Peyer's patch (tissue), 4 donors: ENCODE measurements around the gene FRMD8. TPM values are rescaled to one million over a fixed set of nuclear protein-coding genes. Genes with fewer than 3 reads are reported as not detected.
A peak's percentile ranks its signal among the peaks of the same experiment; 100 is the strongest.

Source experiments
- DNase-seq, 3 donors: peaks; one replicate each; pipeline ENCODE4 v3.0.0-alpha.2; 2017 to 2019
- H3K27ac ChIP-seq, 4 donors: fragments of 200-600 bp; sonication (generic); one replicate each; pipeline ENCODE4 v1.5.1; 2016 to 2019
- H3K27me3 ChIP-seq, 2 donors: fragments of 200-600 bp; sonication (generic); one replicate each; pipeline ENCODE4 v1.5.1; 2019
- H3K36me3 ChIP-seq, 3 donors: fragments of 200-600 bp; sonication (generic); one replicate each; pipeline ENCODE4 v1.5.1; 2016 to 2019
- H3K4me1 ChIP-seq, 4 donors: fragments of 200-600 bp; sonication (generic); one replicate each; pipeline ENCODE4 v1.5.1; 2016 to 2019
- H3K4me3 ChIP-seq, 4 donors: fragments of 200-600 bp; sonication (generic); 1 replicate in 3 of 4; 2 replicates in 1 of 4; pipeline ENCODE4 v1.5.1; 2016 to 2019; ENCODE audit warnings: mild to moderate bottlenecking in 1 of 4
- H3K9me3 ChIP-seq, 4 donors: fragments of 200-600 bp; sonication (generic); one replicate each; pipeline ENCODE4 v1.5.1; 2016 to 2019; ENCODE audit warnings: mild to moderate bottlenecking in 1 of 4
- POLR2A ChIP-seq, 2 donors: fragments of 450-650 bp; IDR thresholded peaks; one replicate each; pipeline ENCODE4 v1.5.1; 2017; ENCODE audit warnings: antibody characterized with exemption in 2 of 2, mild to moderate bottlenecking in 2 of 2, moderate library complexity in 2 of 2
- total RNA-seq, 4 donors: library from RNA; depleted of rRNA; stranded (reverse); fragments of >200 nt; gene quantifications; one replicate each; pipeline ENCODE4 v1.1.0, GENCODE V29; 2016
- TF ChIP-seq, protein P1 (sequence below), 6 experiments: fragments of 450-650 bp in 4 of 6; fragments of 200-600 bp in 2 of 6; sonication (generic) in 1 of 6; IDR thresholded peaks; one replicate each; pipeline ENCODE4 v1.5.1; 2017 to 2019; ENCODE audit warnings: antibody characterized with exemption in 6 of 6, mild to moderate bottlenecking in 3 of 6, moderate library complexity in 1 of 6

FRMD8 gene
- total RNA-seq, 4 donors from 2014 or later: 51.2 to 115 (median 102) TPM

DNA sequence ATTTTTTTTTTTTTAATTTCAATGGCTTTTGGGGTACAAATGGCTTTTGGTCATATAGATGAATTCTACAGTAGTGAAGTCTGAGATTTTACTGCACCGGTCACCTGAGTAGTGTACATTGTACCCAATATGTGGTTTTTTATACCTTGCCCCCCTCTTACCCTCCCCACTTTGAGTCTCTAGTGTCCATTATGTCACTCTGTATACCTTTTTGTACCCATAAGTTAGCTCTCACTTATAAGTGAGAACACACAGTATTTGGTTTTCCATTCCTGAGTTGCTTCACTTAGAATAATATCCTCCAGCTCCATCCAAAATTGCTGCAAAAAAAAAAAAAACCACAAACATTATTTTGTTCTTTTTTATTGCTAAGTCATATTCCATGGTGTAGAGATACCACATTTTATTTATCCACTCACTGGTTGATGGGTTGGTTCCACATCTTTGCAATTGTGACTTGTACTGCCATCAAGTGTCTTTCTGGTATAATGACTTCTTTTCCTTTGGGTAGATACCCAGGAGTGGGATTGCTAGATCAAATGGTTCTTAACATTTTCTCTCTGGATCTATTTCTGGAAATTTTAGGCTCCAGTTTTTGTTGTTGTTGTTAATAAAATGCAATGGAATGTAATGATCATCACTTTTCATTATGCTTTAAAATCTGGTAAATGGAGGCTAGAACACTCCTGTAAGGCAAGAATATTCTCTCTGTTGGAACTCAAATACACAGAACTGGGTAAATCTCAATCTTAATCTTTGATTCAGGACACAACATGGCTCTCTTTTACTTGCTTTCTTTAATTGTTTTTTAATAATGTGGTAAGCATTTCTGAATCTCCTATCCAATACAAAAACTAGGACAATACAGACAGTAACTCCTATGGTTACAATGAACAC lies 46.5 kb downstream of the FRMD8 start:
- TF ChIP-seq, protein P1, sequence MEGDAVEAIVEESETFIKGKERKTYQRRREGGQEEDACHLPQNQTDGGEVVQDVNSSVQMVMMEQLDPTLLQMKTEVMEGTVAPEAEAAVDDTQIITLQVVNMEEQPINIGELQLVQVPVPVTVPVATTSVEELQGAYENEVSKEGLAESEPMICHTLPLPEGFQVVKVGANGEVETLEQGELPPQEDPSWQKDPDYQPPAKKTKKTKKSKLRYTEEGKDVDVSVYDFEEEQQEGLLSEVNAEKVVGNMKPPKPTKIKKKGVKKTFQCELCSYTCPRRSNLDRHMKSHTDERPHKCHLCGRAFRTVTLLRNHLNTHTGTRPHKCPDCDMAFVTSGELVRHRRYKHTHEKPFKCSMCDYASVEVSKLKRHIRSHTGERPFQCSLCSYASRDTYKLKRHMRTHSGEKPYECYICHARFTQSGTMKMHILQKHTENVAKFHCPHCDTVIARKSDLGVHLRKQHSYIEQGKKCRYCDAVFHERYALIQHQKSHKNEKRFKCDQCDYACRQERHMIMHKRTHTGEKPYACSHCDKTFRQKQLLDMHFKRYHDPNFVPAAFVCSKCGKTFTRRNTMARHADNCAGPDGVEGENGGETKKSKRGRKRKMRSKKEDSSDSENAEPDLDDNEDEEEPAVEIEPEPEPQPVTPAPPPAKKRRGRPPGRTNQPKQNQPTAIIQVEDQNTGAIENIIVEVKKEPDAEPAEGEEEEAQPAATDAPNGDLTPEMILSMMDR (IDR thresholded peaks at IDR 0.05): peak in 5 of 6 experiments; percentile 27 to 60 (median 45)
- peak in 1 of 2 donors; percentile 22 for TF ChIP-seq POLR2A (IDR thresholded peaks at IDR 0.05)
- DNase-seq: no peak
- Histone ChIP-seq H3K4me3 (no peak overlapping the region), H3K4me1 (peaks cover 0 to 60% (median 14%) of the 10 kb centered on the region in 4 donors), H3K36me3 (peaks cover 0 to 40% (median 0%) of the 10 kb centered on the region in 3 donors), H3K27me3 (no peaks in the 10 kb centered on the region), H3K27ac (peak overlapping the region in 3 of 4 donors; percentile 17 to 26 (median 24)), H3K9me3 (no peaks in the 10 kb centered on the region)

DNA sequence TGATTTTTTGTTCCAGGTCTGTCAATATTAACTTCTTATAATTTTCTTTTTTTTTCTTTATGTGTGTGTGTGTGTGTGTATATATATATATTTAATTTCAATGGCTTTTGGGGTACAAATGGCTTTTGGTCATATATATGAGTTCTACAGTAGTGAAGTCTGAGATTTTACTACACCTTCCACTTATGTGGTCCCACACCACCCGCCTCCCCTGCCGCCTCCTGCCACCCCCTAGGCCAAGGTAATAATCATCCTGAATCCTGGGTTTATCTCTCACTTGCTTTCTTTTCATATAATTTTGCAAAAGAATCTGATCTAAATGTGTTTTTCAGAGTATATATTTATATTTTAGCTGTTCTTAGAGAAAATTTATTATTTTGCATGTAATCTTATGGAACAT lies 47.2 kb downstream of the FRMD8 start:
- H3K4me3 ChIP-seq: no peak overlapping the region
- H3K36me3 ChIP-seq: peaks cover 0 to 46% (median 0%) of the 10 kb centered on the region in 3 donors
- no peaks in the 10 kb centered on the region for H3K9me3 ChIP-seq
- H3K4me1 ChIP-seq: peaks cover 0 to 53% (median 13%) of the 10 kb centered on the region in 4 donors
- H3K27ac ChIP-seq: peak overlapping the region in 1 of 4 donors; percentile 24
- peak in 2 of 3 donors; percentile 15 to 33 for DNase-seq
- H3K27me3 ChIP-seq: no peaks in the 10 kb centered on the region
- TF ChIP-seq POLR2A (IDR thresholded peaks at IDR 0.05): no peak

DNA sequence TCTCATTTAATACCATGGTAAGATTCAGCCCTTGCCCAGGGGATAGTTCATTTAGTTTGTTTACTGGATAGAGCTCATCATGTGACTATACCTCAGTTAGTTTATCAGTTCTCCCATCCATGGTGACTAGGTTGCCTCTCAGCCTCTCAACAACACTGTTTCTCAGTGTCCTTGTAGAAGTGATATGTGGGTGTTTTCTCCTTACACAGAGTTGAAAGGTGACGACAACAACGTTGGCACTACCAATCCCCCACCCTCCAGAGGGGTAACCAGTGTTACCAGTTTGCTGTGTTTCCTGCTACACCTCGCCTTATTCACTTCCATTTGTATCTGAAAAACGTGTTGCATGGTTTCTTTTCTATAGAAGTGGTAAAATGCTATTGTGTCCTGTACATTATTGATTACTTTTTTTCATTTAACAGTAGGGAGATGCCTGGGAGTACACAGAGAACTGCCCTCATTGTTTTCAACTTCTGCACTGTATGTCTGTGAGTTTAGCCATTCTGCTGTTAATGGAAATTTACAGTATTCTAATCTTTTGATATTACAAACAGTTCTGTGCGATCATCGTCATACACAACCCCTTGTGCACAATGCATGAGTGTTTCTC lies 47.7 kb downstream of the FRMD8 start:
- DNase-seq: peak in 1 of 3 donors; percentile 12
- no peaks in the 10 kb centered on the region for H3K27me3 ChIP-seq
- no peaks in the 10 kb centered on the region for H3K9me3 ChIP-seq
- H3K27ac ChIP-seq: peak overlapping the region in 2 of 4 donors; percentile 11
- no peak overlapping the region for H3K4me3 ChIP-seq
- TF ChIP-seq, protein P1 (IDR thresholded peaks at IDR 0.05): no peak
- TF ChIP-seq POLR2A (IDR thresholded peaks at IDR 0.05): peak; percentile 12 to 37
- peaks cover 0 to 50% (median 13%) of the 10 kb centered on the region in 4 donors for H3K4me1 ChIP-seq
- peaks cover 0 to 50% (median 0%) of the 10 kb centered on the region in 3 donors for H3K36me3 ChIP-seq

DNA sequence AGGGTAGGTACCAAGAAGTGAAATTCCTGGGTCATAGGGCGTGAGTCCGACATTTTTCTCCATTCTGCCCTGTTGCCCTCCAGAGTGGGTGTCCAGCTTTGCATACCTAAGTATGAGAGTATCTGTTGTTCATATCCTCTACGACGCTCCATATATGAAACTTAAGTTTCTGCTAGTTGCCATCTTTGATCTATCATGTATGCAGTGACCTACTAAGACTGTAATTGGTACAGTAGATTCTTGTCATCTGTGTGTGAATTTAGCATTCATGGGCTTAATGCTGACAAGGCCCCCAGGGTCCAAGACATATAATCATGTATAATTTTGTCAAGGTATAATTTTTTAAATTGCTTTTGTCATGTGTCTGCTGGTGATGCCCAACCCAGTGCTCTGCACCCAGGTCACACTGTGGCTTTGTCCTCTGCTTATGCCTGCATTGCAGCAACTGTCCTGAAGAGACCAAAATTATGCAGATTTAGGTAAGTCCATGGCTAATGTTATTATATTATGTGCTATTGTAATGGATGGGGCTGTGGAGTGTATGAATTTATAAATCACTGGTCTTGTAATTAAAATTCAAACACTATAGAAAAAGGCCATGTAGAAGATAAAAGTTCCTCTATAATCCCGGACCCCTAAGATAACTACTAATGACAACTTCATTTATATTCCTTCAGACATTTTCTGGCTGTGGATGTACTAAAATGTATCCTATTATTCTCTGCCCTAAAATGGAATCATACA lies 48.4 kb downstream of the FRMD8 start:
- DNase-seq: peak in 1 of 3 donors; percentile 15
- H3K36me3 ChIP-seq: peaks cover 0 to 50% (median 0%) of the 10 kb centered on the region in 3 donors
- TF ChIP-seq POLR2A (IDR thresholded peaks at IDR 0.05): no peak
- TF ChIP-seq, protein P1 (IDR thresholded peaks at IDR 0.05): no peak
- peak overlapping the region in 1 of 4 donors; percentile 11 for H3K27ac ChIP-seq
- H3K27me3 ChIP-seq: no peaks in the 10 kb centered on the region
- H3K9me3 ChIP-seq: no peaks in the 10 kb centered on the region
- peaks cover 0 to 43% (median 12%) of the 10 kb centered on the region in 4 donors for H3K4me1 ChIP-seq
- H3K4me3 ChIP-seq: no peak overlapping the region

DNA sequence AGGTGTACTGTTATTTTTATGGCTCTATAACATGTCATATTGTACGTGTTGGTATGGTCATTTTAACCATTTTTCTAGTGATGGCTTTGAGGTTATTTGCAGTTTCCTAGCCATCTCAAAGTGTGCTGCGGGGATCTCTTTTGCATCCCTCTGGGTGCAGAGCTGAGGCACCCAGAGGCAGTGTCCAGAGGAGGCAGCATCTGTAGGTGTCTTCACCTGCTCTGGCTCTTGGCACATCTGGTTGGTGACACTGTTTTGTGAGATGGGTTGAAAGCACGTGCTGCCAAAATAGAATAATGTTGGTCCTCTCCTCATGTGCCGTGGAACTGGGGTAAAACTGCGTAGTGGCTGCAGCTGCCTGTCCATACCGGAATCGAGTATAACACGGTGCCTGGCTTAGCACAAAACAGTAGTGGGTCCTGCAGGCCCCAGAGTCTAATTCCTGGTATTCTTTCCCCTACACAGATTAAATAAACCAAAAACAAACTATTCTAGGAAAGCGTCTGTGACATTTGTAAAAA lies 49.0 kb downstream of the FRMD8 start:
- peak overlapping the region in 2 of 4 donors; percentile 13 to 48 for H3K27ac ChIP-seq
- peaks cover 0 to 40% (median 12%) of the 10 kb centered on the region in 4 donors for H3K4me1 ChIP-seq
- H3K27me3 ChIP-seq: no peaks in the 10 kb centered on the region
- peak in 2 of 3 donors; percentile 16 to 46 for DNase-seq
- H3K9me3 ChIP-seq: no peaks in the 10 kb centered on the region
- TF ChIP-seq, protein P1 (IDR thresholded peaks at IDR 0.05): no peak
- TF ChIP-seq POLR2A (IDR thresholded peaks at IDR 0.05): no peak
- H3K36me3 ChIP-seq: peaks cover 0 to 50% (median 0%) of the 10 kb centered on the region in 3 donors
- no peak overlapping the region for H3K4me3 ChIP-seq
